Neural cell (in vitro differentiated cells): ENCODE measurements around the gene PTPRQ. TPM values are rescaled to one million over a fixed set of nuclear protein-coding genes. Genes with fewer than 3 reads are reported as not detected.

ENCODE experiments used
- H2AFZ ChIP-seq: fragments of 200-600, 300-800 bp; sonication (generic), shearing (Covaris generic); 2 replicates; pipeline ENCODE4 v1.6.0; 2014; ENCODE audit warnings: low read depth, mild to moderate bottlenecking, antibody characterized with exemption, low read length, moderate library complexity
- H3F3A ChIP-seq: fragments of 200-600 bp; shearing (Covaris generic); 2 replicates; pipeline ENCODE4 v1.6.1; 2016; ENCODE audit warnings: mild to moderate bottlenecking, moderate library complexity, mixed read lengths, antibody characterized with exemption, low read length; ENCODE audit not compliant: insufficient read depth, poor library complexity, severe bottlenecking
- H3K27ac ChIP-seq: fragments of 200-600, 300-800 bp; sonication (generic), shearing (Covaris generic); 2 replicates; pipeline ENCODE4 v1.5.1; 2014; ENCODE audit warnings: mild to moderate bottlenecking, low read length, moderate library complexity
- H3K27me3 ChIP-seq: fragments of 300-800, 200-600 bp; sonication (generic), shearing (Covaris generic); 2 replicates; pipeline ENCODE4 v1.6.0; 2014; ENCODE audit warnings: mild to moderate bottlenecking, low read depth, low read length, moderate library complexity; ENCODE audit not compliant: insufficient read depth
- H3K36me3 ChIP-seq: fragments of 300-800, 200-600 bp; sonication (generic), shearing (Covaris generic); 2 replicates; pipeline ENCODE4 v1.5.1; 2014; ENCODE audit warnings: mild to moderate bottlenecking, antibody characterized with exemption, low read length, moderate library complexity; ENCODE audit not compliant: insufficient read depth
- H3K4me2 ChIP-seq: fragments of 300-800, 200-600 bp; sonication (generic), shearing (Covaris generic); 2 replicates; pipeline ENCODE4 v1.6.0; 2014; ENCODE audit warnings: mild to moderate bottlenecking, low read length
- H3K4me3 ChIP-seq: fragments of 300-800, 200-600 bp; sonication (generic), shearing (Covaris generic); 2 replicates; pipeline ENCODE4 v1.5.1; 2014; ENCODE audit warnings: mild to moderate bottlenecking, low read length, moderate library complexity
- H3K79me2 ChIP-seq: fragments of 200-600 bp; shearing (Covaris generic); replicated peaks from 2 replicates; pipeline ENCODE4 v1.6.0; 2014; ENCODE audit warnings: mild to moderate bottlenecking, low read length, moderate library complexity; ENCODE audit not compliant: insufficient read depth
- H3K9ac ChIP-seq: fragments of 300-800, 200-600 bp; sonication (generic), shearing (Covaris generic); 2 replicates; pipeline ENCODE4 v1.6.1; 2016; ENCODE audit warnings: mild to moderate bottlenecking, low read length, mixed read lengths
- H3K9me2 ChIP-seq: fragments of 200-600 bp; shearing (Covaris generic); 2 replicates; pipeline ENCODE4 v1.6.1; 2016; ENCODE audit warnings: mild to moderate bottlenecking, low read length, mixed read lengths; ENCODE audit not compliant: insufficient read depth
- H3K9me3 ChIP-seq: fragments of 200-600, 300-800 bp; sonication (generic), shearing (Covaris generic); 2 replicates; pipeline ENCODE4 v1.6.1; 2016; ENCODE audit warnings: mild to moderate bottlenecking, mixed run types, low read length, moderate library complexity, mixed read lengths
- H4K20me1 ChIP-seq: fragments of 200-600 bp; shearing (Covaris generic); 2 replicates; pipeline ENCODE4 v1.6.1; 2016; ENCODE audit warnings: mild to moderate bottlenecking, mixed run types; ENCODE audit not compliant: insufficient read depth
- EP300 ChIP-seq: fragments of 450-650 bp; conservative IDR thresholded peaks from 2 replicates; pipeline ENCODE4 v1.6.1; 2014; ENCODE audit warnings: antibody characterized with exemption, mild to moderate bottlenecking, moderate library complexity; ENCODE audit not compliant: poor library complexity, severe bottlenecking
- EZH2 ChIP-seq: fragments of 200-600, 300-800 bp; shearing (Covaris generic), sonication (generic); IDR thresholded peaks from 2 replicates; pipeline ENCODE4 v1.6.1; 2014; ENCODE audit warnings: antibody characterized with exemption, low read length, borderline replicate concordance, mild to moderate bottlenecking; ENCODE audit not compliant: insufficient read depth, poor library complexity, severe bottlenecking
- MXI1 ChIP-seq: fragments of 450-650 bp; conservative IDR thresholded peaks from 2 replicates; pipeline ENCODE4 v1.6.1; 2014; ENCODE audit warnings: antibody characterized with exemption, mild to moderate bottlenecking; ENCODE audit not compliant: poor library complexity, severe bottlenecking
- POLR2AphosphoS5 ChIP-seq: IDR thresholded peaks from 2 replicates; pipeline ENCODE4 v1.6.1; 2012
- RAD21 ChIP-seq: fragments of 450-650 bp; conservative IDR thresholded peaks from 2 replicates; pipeline ENCODE4 v1.6.1; 2014; ENCODE audit warnings: antibody characterized with exemption, mild to moderate bottlenecking, moderate library complexity
- SMC3 ChIP-seq: fragments of 450-650 bp; conservative IDR thresholded peaks from 2 replicates; pipeline ENCODE4 v1.6.1; 2014; ENCODE audit warnings: antibody characterized with exemption, mild to moderate bottlenecking, moderate library complexity; ENCODE audit not compliant: poor library complexity
- TAF1 ChIP-seq: IDR thresholded peaks from 2 replicates; pipeline ENCODE4 v1.6.1; 2012; ENCODE audit warnings: low read depth
- polyA plus RNA-seq: library from polyadenylated mRNA; depleted of rRNA; stranded (reverse); fragments of >200 nt; gene quantifications from 2 replicates; pipeline ENCODE4 v1.2.3, GENCODE V29; 2014
- TF ChIP-seq, protein P1 (sequence below): fragments of 450-650 bp; IDR thresholded peaks from 2 replicates; pipeline ENCODE4 v1.5.1; 2014; ENCODE audit warnings: antibody characterized with exemption, mild to moderate bottlenecking, moderate library complexity; ENCODE audit not compliant: poor library complexity, severe bottlenecking
- TF ChIP-seq, protein P2 (sequence below): IDR thresholded peaks from 2 replicates; pipeline ENCODE4 v1.6.1; 2012; ENCODE audit warnings: borderline replicate concordance

PTPRQ gene
- polyA plus RNA-seq, 1 donor from 2014 or later = not detected

DNA sequence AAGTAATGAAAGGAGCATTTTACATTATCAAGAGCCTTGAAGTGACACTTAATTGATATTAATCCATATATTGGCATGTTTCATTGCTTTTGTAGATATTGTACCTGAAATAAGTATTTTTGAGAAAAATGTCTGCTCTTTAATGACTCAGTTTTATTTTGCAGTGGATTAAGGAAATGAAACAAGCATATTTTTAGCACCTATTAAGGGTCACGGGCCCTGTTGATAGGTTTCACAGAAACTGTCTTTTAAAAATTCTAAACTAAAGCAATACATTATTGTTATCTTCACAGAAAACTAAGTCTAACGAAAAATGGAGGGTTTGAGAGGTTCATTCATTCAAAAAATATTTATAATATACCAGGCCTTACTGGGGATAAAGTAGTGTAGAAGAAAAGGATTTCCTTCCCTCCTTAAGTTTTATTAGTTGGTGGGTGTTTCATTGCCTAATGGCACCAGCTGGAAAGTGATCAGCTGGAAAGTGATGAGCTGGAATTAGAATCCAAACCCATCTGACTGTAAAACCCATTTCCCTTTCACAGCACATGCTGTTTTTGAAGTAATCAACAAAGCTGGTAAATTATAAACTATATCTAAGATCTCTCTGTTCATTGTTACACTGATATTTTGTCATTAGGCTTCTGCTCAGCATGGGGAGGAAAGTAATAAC is 54.2 kb downstream of the PTPRQ start:
- Histone ChIP-seq H3K36me3 (no peaks in the 10 kb centered on the region), H3K27me3 (no peaks in the 10 kb centered on the region), H3K9me3 (no peaks in the 10 kb centered on the region), H3K27ac (no peak overlapping the region), H3K79me2 (no peaks in the 10 kb centered on the region), H3F3A (no peaks in the 10 kb centered on the region), H3K9me2 (no peaks in the 10 kb centered on the region), H3K4me2 (no peak overlapping the region), H2AFZ (no peak overlapping the region), H4K20me1 (no peaks in the 10 kb centered on the region), H3K4me3 (no peak overlapping the region), H3K9ac (no peak overlapping the region)
- TF ChIP-seq, protein P1, sequence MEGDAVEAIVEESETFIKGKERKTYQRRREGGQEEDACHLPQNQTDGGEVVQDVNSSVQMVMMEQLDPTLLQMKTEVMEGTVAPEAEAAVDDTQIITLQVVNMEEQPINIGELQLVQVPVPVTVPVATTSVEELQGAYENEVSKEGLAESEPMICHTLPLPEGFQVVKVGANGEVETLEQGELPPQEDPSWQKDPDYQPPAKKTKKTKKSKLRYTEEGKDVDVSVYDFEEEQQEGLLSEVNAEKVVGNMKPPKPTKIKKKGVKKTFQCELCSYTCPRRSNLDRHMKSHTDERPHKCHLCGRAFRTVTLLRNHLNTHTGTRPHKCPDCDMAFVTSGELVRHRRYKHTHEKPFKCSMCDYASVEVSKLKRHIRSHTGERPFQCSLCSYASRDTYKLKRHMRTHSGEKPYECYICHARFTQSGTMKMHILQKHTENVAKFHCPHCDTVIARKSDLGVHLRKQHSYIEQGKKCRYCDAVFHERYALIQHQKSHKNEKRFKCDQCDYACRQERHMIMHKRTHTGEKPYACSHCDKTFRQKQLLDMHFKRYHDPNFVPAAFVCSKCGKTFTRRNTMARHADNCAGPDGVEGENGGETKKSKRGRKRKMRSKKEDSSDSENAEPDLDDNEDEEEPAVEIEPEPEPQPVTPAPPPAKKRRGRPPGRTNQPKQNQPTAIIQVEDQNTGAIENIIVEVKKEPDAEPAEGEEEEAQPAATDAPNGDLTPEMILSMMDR = no peak
- TF ChIP-seq POLR2AphosphoS5 (no peak), EP300 (no peak), EZH2 (no peak), MXI1 (no peak), SMC3 (no peak)
- TF ChIP-seq, protein P2, sequence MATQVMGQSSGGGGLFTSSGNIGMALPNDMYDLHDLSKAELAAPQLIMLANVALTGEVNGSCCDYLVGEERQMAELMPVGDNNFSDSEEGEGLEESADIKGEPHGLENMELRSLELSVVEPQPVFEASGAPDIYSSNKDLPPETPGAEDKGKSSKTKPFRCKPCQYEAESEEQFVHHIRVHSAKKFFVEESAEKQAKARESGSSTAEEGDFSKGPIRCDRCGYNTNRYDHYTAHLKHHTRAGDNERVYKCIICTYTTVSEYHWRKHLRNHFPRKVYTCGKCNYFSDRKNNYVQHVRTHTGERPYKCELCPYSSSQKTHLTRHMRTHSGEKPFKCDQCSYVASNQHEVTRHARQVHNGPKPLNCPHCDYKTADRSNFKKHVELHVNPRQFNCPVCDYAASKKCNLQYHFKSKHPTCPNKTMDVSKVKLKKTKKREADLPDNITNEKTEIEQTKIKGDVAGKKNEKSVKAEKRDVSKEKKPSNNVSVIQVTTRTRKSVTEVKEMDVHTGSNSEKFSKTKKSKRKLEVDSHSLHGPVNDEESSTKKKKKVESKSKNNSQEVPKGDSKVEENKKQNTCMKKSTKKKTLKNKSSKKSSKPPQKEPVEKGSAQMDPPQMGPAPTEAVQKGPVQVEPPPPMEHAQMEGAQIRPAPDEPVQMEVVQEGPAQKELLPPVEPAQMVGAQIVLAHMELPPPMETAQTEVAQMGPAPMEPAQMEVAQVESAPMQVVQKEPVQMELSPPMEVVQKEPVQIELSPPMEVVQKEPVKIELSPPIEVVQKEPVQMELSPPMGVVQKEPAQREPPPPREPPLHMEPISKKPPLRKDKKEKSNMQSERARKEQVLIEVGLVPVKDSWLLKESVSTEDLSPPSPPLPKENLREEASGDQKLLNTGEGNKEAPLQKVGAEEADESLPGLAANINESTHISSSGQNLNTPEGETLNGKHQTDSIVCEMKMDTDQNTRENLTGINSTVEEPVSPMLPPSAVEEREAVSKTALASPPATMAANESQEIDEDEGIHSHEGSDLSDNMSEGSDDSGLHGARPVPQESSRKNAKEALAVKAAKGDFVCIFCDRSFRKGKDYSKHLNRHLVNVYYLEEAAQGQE = no peak

DNA sequence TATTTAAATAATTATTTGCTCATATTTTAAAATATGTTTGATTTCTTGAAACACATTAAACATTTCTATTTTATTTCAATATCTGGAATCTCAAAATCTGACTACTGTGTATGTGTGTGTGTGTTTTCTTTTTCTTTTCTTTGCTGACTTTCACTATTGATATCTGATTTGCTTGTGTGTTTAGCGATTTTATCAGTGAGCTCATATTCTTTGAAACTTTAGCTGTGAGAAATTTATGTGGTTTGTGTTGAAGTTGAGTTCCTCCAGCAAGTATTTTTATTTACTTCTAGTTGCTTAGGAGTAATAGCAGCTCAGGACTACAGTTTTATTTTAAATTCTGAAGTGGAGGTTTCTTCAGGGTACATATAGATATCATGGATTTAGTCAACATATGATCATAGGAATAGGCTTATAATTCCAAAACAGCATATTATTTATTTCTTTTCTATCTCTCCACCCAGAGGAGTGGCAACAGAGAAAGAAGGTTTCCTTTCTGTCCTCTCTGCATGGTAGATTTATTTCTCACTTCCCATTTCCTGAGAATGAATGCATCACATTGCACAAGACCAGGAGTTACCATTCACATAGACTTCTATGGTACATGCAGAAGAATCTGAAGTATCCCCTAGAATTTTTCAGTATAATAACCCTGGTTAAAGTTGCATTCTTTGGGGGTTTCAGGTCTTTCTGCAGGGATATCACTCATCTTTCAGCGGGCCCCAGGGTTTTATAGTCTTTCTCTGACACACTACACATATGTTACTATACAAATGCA is 60.5 kb downstream of the PTPRQ start:
- Histone ChIP-seq H3K9me2 (no peaks in the 10 kb centered on the region), H3K9ac (no peak overlapping the region), H3K4me3 (no peak overlapping the region), H2AFZ (no peak overlapping the region), H3K4me2 (no peak overlapping the region), H3K27me3 (no peaks in the 10 kb centered on the region), H3K27ac (no peak overlapping the region), H3K9me3 (no peaks in the 10 kb centered on the region), H3K79me2 (no peaks in the 10 kb centered on the region), H4K20me1 (no peaks in the 10 kb centered on the region), H3K36me3 (no peaks in the 10 kb centered on the region), H3F3A (no peaks in the 10 kb centered on the region)
- TF ChIP-seq EZH2 (no peak), POLR2AphosphoS5 (no peak), MXI1 (no peak), SMC3 (no peak), TAF1 (no peak), EP300 (no peak), RAD21 (no peak)
- TF ChIP-seq, protein P1 = no peak
- TF ChIP-seq, protein P2 = no peak
